Tibial nerve (tissue), 4 donors: Measurements from ENCODE around the gene RGL4. TPM values are rescaled to one million over a fixed set of nuclear protein-coding genes. Genes with fewer than 3 reads are reported as not detected.
"Not testable (repeated sequence)": the region's sequence is repeated elsewhere in the genome, so short reads cannot be mapped to it uniquely, and the experiment has no call there.

Experiments used
- DNase-seq, 2 donors: peaks; one replicate each; pipeline ENCODE4 v3.0.0-alpha.2; 2019; ENCODE audit warnings: low spot score in 2 of 2
- H3K27ac ChIP-seq, 4 donors: fragments of 200-600 bp; sonication (generic) in 3 of 4; one replicate each; pipeline ENCODE4 v1.5.1; 2017 to 2019; ENCODE audit warnings: mild to moderate bottlenecking in 1 of 4
- H3K27me3 ChIP-seq, 2 donors: fragments of 200-600 bp; sonication (generic) in 1 of 2; one replicate each; pipeline versions ENCODE4 v1.5.1 to v1.6.0; 2017 to 2019
- H3K36me3 ChIP-seq, 3 donors: fragments of 200-600 bp; sonication (generic); one replicate each; pipeline ENCODE4 v1.5.1; 2018 to 2019
- H3K4me1 ChIP-seq, 4 donors: fragments of 200-600 bp; sonication (generic) in 3 of 4; one replicate each; pipeline ENCODE4 v1.5.1; 2017 to 2019
- H3K4me3 ChIP-seq, 4 donors: fragments of 200-600 bp; sonication (generic) in 3 of 4; one replicate each; pipeline ENCODE4 v1.5.1; 2017 to 2019; ENCODE audit warnings: mild to moderate bottlenecking in 1 of 4, moderate library complexity in 1 of 4
- H3K9me3 ChIP-seq, 4 donors: fragments of 200-600 bp; sonication (generic) in 3 of 4; one replicate each; pipeline ENCODE4 v1.5.1; 2017 to 2019
- EP300 ChIP-seq, 2 donors: sonication (generic); formaldehyde crosslinking; IDR thresholded peaks; one replicate each; pipeline ENCODE4 v1.6.1; 2017; ENCODE audit warnings: antibody characterized with exemption in 2 of 2, mild to moderate bottlenecking in 1 of 2
- POLR2A ChIP-seq, 2 donors: fragments of 450-650 bp; IDR thresholded peaks; one replicate each; pipeline ENCODE4 v1.6.1; 2017; ENCODE audit warnings: antibody characterized with exemption in 2 of 2, mild to moderate bottlenecking in 2 of 2, moderate library complexity in 2 of 2
- WGBS, 2 donors: methylation state at CpG; one replicate each; pipeline ENCODE4 v1.1.5; 2018; 5-methylcytosine and 5-hydroxymethylcytosine counted together
- total RNA-seq, 4 donors: library from RNA; depleted of rRNA; stranded (reverse); fragments of >200 nt; gene quantifications; one replicate each; pipeline ENCODE4 v1.1.0, GENCODE V29; 2016
- TF ChIP-seq, protein P1 (sequence below), 5 experiments: fragments of 200-600 bp in 3 of 5; fragments of 450-650 bp in 2 of 5; sonication (generic) in 3 of 5; IDR thresholded peaks; one replicate each; pipeline ENCODE4 v1.5.1; 2016 to 2019; ENCODE audit warnings: antibody characterized with exemption in 5 of 5, mild to moderate bottlenecking in 3 of 5, moderate library complexity in 2 of 5

The RGL4 gene
- total RNA-seq, 4 donors from 2014 or later: not detected

DNA sequence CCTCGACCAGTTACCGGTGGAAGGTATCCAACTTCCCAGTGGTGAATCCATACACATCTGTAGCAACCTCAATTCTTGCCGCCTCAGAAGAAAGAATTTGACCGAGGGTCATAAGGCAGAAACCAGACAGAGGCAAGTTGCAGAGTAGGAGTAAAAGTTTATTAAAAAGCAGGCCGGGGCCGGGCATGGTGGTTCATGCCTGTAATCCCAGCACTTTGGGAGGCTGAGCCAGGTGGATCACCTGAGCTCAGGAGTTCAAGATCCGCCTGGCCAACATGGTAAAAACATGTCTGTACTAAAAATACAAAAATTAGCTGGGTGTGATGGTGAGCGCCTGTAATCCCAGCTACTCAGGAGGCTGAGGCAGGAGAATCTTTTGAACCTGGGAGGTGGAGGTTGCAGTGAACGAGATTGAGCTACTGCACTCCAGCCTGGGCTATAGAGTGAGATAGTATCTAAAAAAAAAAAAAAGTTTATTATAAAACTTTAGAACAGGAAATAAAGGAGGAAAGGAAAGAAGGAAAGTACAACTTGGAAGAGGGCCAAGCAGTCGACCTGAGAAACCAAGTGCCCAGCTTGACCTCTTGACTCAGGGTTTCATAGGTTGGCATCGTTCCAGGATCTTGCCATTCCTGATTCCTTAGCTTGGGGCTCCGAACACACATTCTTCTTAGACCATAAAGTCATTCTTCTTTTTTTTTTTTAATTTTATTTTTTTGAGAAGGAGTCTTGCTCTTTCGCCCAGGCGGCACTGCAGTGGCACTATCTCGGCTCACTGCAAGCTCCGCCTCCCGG is 27.8 kb downstream of the RGL4 start:
- no peak overlapping the region for H3K4me3 ChIP-seq
- no peak for DNase-seq
- H3K4me1 ChIP-seq: peaks cover 0 to 18% (median 12%) of the 10 kb centered on the region in 4 donors
- peaks cover 0 to 16% (median 0%) of the 10 kb centered on the region in 3 donors for H3K36me3 ChIP-seq
- 76 to 82% methylated on average over 17 of the region's 17 CpGs for WGBS, 2 donors
- H3K27ac ChIP-seq: no peak overlapping the region
- H3K9me3 ChIP-seq: no peaks in the 10 kb centered on the region
- TF ChIP-seq, protein P1, sequence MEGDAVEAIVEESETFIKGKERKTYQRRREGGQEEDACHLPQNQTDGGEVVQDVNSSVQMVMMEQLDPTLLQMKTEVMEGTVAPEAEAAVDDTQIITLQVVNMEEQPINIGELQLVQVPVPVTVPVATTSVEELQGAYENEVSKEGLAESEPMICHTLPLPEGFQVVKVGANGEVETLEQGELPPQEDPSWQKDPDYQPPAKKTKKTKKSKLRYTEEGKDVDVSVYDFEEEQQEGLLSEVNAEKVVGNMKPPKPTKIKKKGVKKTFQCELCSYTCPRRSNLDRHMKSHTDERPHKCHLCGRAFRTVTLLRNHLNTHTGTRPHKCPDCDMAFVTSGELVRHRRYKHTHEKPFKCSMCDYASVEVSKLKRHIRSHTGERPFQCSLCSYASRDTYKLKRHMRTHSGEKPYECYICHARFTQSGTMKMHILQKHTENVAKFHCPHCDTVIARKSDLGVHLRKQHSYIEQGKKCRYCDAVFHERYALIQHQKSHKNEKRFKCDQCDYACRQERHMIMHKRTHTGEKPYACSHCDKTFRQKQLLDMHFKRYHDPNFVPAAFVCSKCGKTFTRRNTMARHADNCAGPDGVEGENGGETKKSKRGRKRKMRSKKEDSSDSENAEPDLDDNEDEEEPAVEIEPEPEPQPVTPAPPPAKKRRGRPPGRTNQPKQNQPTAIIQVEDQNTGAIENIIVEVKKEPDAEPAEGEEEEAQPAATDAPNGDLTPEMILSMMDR (IDR thresholded peaks at IDR 0.05): no peak
- TF ChIP-seq EP300 (IDR thresholded peaks at IDR 0.05) (no peak), POLR2A (IDR thresholded peaks at IDR 0.05) (no peak)
- H3K27me3 ChIP-seq: no peaks in the 10 kb centered on the region

DNA sequence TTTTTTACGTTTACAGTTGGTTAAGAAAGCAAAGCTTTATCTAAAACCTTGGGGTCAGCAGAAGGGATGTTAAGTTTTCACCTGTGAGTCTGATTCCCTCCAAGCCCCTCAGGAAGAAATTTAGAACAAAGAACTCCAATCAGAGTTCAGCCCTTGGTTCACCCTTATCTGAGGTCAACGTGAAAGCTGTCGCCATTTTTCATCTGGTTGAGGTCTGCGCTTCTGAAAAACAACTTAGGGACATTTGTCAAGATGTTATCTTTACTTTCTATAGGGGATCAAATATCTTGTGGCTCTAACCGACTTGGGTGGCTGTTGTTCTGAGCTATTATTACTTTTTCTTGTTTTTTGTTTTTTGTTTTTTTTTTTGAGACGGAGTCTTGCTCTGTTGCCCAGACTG is 30.0 kb downstream of the RGL4 start:
- H3K27me3 ChIP-seq: no peaks in the 10 kb centered on the region
- no peak for DNase-seq
- no peaks in the 10 kb centered on the region for H3K9me3 ChIP-seq
- H3K4me1 ChIP-seq: peaks cover 0 to 13% (median 8%) of the 10 kb centered on the region in 4 donors
- TF ChIP-seq POLR2A (IDR thresholded peaks at IDR 0.05): no peak
- TF ChIP-seq EP300 (IDR thresholded peaks at IDR 0.05): no peak
- TF ChIP-seq, protein P1 (IDR thresholded peaks at IDR 0.05): no peak
- H3K27ac ChIP-seq: no peak overlapping the region
- WGBS, 2 donors: 73 to 79% methylated on average over 6 of the region's 6 CpGs
- no peaks in the 10 kb centered on the region for H3K36me3 ChIP-seq
- H3K4me3 ChIP-seq: no peak overlapping the region

DNA sequence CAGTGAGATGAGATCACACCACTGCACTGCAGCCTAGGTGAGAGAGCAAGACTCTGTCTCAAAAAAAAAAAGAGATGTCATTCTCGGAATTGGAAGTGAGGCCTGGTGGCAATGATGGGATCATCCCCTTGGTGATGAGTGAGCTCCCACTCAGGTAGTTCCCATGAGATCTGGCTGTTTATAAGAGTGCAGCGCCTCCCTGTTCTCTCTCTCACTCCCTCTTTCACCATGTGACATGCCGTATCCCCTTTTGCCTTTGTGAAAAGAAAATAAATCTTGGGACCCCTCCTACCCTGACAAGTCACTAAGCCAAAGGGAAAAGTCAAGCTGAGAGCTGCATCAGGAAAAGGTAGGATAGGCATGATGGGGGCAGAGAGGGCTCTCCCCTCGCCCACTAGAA is 31.3 kb downstream of the RGL4 start:
- TF ChIP-seq EP300 (IDR thresholded peaks at IDR 0.05) (no peak), POLR2A (IDR thresholded peaks at IDR 0.05) (no peak)
- TF ChIP-seq, protein P1 (IDR thresholded peaks at IDR 0.05): no peak
- DNase-seq: no peak
- H3K36me3 ChIP-seq: no peaks in the 10 kb centered on the region
- H3K9me3 ChIP-seq: no peaks in the 10 kb centered on the region
- H3K4me3 ChIP-seq: no peak overlapping the region
- 68 to 69% methylated on average over 4 of the region's 4 CpGs for WGBS, 2 donors
- H3K27ac ChIP-seq: no peak overlapping the region
- H3K4me1 ChIP-seq: peaks cover 0 to 4% (median 2%) of the 10 kb centered on the region in 4 donors
- no peaks in the 10 kb centered on the region for H3K27me3 ChIP-seq

DNA sequence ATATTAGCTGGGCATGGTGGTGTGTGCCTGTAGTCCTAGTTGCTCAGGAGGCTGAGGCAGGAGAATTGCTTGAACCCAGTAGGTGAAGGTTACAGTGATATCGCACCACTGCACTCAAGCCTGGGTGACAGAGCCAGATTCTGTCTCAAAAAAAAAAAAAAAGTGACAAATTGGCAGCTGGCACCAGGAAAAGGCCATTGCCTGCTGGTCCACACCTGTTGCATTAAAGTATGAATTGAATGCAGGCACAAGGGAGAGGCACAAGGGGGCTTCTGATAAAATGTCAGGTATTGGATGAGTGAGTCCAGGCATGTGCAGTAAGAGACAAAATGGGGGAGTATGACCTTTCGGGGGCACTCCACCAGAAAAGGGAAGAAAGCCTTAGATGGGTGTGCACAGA is 31.9 kb downstream of the RGL4 start:
- Histone ChIP-seq H3K9me3 (no peaks in the 10 kb centered on the region), H3K27ac (no peak overlapping the region), H3K4me1 (no peaks in the 10 kb centered on the region), H3K4me3 (no peak overlapping the region), H3K36me3 (no peaks in the 10 kb centered on the region), H3K27me3 (no peaks in the 10 kb centered on the region)
- WGBS, 2 donors: 88 to 94% methylated on average over 2 of the region's 2 CpGs
- TF ChIP-seq, protein P1 (IDR thresholded peaks at IDR 0.05): no peak
- no peak for TF ChIP-seq EP300 (IDR thresholded peaks at IDR 0.05)
- TF ChIP-seq POLR2A (IDR thresholded peaks at IDR 0.05): no peak
- DNase-seq: no peak

DNA sequence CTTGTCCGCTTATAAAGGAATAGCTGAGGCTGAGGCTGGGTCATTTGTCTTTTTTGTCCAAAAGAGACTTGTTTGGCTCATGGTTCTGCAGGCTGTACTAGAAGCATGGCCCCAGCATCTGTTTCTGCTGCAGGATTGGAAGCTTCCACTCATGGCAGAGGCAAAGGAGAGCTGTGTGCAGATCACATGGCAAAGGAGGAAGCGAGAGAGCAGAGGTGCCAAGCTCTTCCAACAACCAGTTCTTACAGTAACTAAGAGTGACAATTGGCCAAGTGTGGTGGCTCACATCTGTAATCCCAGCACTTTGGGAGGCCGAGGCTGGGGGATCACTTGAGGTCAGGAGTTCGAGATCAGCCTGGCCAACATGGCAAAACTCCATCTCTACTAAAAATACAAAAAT is 37.3 kb downstream of the RGL4 start:
- DNase-seq, H3K27ac ChIP-seq, H3K4me3 ChIP-seq, H3K27me3 ChIP-seq, H3K9me3 ChIP-seq, H3K4me1 ChIP-seq, H3K36me3 ChIP-seq: not testable (repeated sequence)
- WGBS, 2 donors: 78 to 81% methylated on average over 4 of the region's 4 CpGs
